H1 (cell line): Measurements from ENCODE around the gene GRIK4. TPM values are rescaled to one million over a fixed set of nuclear protein-coding genes. Genes with fewer than 3 reads are reported as not detected.

Experiments
- BRCA1 ChIP-seq: IDR thresholded peaks from 2 replicates; pipeline ENCODE4 v1.6.1; 2012; ENCODE audit warnings: low read depth, low read length, improper control_type of control experiment
- CHD2 ChIP-seq: IDR thresholded peaks from 2 replicates; pipeline ENCODE4 v1.6.1; 2012; ENCODE audit warnings: low read length, improper control_type of control experiment
- EP300 ChIP-seq, 2 experiments: IDR thresholded peaks; 1 replicate in 1 of 2; 2 replicates in 1 of 2; pipeline ENCODE4 v1.6.1; 2011 to 2012; ENCODE audit warnings: low read depth in 2 of 2, low read length in 2 of 2, mild to moderate bottlenecking in 2 of 2, borderline replicate concordance in 1 of 2, inconsistent platforms in 1 of 2, moderate library complexity in 1 of 2
- FOSL1 ChIP-seq: IDR thresholded peaks from 2 replicates; pipeline ENCODE4 v1.6.1; 2011; ENCODE audit warnings: mild to moderate bottlenecking, low read depth, low read length, moderate library complexity; ENCODE audit not compliant: insufficient read depth
- NRF1 ChIP-seq: IDR thresholded peaks from 2 replicates; pipeline ENCODE4 v1.6.1; 2011; ENCODE audit warnings: mild to moderate bottlenecking, low read depth, low read length, improper control_type of control experiment
- POLR2AphosphoS5 ChIP-seq: IDR thresholded peaks from 2 replicates; pipeline ENCODE4 v1.6.1; 2011; ENCODE audit warnings: low read depth, low read length
- RNF2 ChIP-seq: fragments of 200-900, 300-1000 bp; sonication (generic); IDR thresholded peaks from 2 replicates; pipeline ENCODE4 v1.7.1; 2016; ENCODE audit warnings: borderline replicate concordance, low read depth, mild to moderate bottlenecking, antibody characterized with exemption, low read length; ENCODE audit not compliant: poor library complexity, severe bottlenecking; ENCODE audit errors: missing control alignments
- SP4 ChIP-seq: IDR thresholded peaks from 2 replicates; pipeline ENCODE4 v1.6.1; 2012; ENCODE audit warnings: low read length, inconsistent platforms
- YY1 ChIP-seq: IDR thresholded peaks from 2 replicates; pipeline ENCODE4 v1.6.1; 2011; ENCODE audit warnings: low read depth, mild to moderate bottlenecking, low read length
- polyA plus RNA-seq, 7 experiments: library from polyadenylated mRNA; depleted of rRNA in 3 of 7; stranded (reverse) in 5 of 7; unstranded in 2 of 7; fragments of >200 nt in 5 of 7; fragments of 200-250 nt in 2 of 7; gene quantifications; 1 replicate in 5 of 7; 2 replicates in 1 of 7; 4 replicates in 1 of 7; pipeline versions ENCODE4 v1.2.1 to v1.2.3, GENCODE V29; 2011 to 2013; ENCODE audit warnings: missing spikeins in 2 of 7, mixed read lengths in 2 of 7
- total RNA-seq: library from RNA; stranded (reverse); fragmentation: NEBNext Ultra II Directional; extraction: Animal tissue kit (Norgen Biotek cat#: 25700); gene quantifications from 2 replicates; pipeline ENCODE4 v1.2.1, GENCODE V29; 2021
- TF ChIP-seq, protein P1 (sequence below): fragments of 300-600 bp; sonication (generic); IDR thresholded peaks from 2 replicates; pipeline ENCODE4 v1.7.1; 2012; ENCODE audit warnings: low read length, moderate library complexity, mild to moderate bottlenecking, inconsistent platforms; ENCODE audit not compliant: insufficient replicate concordance

Gene GRIK4
- total and polyA plus RNA-seq, 2 of the 8 experiments (the other 6 are each of a cell fraction or from before 2014, with no cell fraction given) = 1.2 to 2.9 TPM

DNA sequence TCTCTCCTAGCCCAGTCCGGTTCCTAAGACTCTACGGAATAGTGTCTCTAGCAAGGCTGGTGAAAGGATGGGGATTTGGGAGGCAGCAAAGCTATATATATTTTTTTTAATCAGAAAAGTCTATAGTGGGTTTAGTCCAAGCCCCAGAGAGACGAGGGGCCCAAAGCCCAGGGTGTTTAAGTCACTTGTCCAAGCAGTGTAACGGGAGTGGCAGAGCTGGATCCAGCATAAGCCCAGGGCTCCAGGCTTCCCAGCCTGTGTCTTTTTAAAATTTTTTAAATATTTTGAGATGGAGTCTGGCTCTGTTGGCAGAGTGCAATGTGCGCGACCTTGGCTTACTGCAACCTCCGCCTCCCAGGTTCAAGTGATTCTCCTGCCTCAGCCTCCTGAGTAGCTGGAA, 6.8 kb downstream of the GRIK4 start (continued):
- TF ChIP-seq, protein P1, sequence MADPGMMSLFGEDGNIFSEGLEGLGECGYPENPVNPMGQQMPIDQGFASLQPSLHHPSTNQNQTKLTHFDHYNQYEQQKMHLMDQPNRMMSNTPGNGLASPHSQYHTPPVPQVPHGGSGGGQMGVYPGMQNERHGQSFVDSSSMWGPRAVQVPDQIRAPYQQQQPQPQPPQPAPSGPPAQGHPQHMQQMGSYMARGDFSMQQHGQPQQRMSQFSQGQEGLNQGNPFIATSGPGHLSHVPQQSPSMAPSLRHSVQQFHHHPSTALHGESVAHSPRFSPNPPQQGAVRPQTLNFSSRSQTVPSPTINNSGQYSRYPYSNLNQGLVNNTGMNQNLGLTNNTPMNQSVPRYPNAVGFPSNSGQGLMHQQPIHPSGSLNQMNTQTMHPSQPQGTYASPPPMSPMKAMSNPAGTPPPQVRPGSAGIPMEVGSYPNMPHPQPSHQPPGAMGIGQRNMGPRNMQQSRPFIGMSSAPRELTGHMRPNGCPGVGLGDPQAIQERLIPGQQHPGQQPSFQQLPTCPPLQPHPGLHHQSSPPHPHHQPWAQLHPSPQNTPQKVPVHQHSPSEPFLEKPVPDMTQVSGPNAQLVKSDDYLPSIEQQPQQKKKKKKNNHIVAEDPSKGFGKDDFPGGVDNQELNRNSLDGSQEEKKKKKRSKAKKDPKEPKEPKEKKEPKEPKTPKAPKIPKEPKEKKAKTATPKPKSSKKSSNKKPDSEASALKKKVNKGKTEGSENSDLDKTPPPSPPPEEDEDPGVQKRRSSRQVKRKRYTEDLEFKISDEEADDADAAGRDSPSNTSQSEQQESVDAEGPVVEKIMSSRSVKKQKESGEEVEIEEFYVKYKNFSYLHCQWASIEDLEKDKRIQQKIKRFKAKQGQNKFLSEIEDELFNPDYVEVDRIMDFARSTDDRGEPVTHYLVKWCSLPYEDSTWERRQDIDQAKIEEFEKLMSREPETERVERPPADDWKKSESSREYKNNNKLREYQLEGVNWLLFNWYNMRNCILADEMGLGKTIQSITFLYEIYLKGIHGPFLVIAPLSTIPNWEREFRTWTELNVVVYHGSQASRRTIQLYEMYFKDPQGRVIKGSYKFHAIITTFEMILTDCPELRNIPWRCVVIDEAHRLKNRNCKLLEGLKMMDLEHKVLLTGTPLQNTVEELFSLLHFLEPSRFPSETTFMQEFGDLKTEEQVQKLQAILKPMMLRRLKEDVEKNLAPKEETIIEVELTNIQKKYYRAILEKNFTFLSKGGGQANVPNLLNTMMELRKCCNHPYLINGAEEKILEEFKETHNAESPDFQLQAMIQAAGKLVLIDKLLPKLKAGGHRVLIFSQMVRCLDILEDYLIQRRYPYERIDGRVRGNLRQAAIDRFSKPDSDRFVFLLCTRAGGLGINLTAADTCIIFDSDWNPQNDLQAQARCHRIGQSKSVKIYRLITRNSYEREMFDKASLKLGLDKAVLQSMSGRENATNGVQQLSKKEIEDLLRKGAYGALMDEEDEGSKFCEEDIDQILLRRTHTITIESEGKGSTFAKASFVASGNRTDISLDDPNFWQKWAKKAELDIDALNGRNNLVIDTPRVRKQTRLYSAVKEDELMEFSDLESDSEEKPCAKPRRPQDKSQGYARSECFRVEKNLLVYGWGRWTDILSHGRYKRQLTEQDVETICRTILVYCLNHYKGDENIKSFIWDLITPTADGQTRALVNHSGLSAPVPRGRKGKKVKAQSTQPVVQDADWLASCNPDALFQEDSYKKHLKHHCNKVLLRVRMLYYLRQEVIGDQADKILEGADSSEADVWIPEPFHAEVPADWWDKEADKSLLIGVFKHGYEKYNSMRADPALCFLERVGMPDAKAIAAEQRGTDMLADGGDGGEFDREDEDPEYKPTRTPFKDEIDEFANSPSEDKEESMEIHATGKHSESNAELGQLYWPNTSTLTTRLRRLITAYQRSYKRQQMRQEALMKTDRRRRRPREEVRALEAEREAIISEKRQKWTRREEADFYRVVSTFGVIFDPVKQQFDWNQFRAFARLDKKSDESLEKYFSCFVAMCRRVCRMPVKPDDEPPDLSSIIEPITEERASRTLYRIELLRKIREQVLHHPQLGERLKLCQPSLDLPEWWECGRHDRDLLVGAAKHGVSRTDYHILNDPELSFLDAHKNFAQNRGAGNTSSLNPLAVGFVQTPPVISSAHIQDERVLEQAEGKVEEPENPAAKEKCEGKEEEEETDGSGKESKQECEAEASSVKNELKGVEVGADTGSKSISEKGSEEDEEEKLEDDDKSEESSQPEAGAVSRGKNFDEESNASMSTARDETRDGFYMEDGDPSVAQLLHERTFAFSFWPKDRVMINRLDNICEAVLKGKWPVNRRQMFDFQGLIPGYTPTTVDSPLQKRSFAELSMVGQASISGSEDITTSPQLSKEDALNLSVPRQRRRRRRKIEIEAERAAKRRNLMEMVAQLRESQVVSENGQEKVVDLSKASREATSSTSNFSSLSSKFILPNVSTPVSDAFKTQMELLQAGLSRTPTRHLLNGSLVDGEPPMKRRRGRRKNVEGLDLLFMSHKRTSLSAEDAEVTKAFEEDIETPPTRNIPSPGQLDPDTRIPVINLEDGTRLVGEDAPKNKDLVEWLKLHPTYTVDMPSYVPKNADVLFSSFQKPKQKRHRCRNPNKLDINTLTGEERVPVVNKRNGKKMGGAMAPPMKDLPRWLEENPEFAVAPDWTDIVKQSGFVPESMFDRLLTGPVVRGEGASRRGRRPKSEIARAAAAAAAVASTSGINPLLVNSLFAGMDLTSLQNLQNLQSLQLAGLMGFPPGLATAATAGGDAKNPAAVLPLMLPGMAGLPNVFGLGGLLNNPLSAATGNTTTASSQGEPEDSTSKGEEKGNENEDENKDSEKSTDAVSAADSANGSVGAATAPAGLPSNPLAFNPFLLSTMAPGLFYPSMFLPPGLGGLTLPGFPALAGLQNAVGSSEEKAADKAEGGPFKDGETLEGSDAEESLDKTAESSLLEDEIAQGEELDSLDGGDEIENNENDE = no peak
- TF ChIP-seq SP4 (no peak), RNF2 (no peak), NRF1 (no peak), POLR2AphosphoS5 (no peak), EP300 (IDR thresholded peaks at IDR 0.05; ENCODE audit: borderline replicate concordance in 1 of 2, low read depth in 2 of 2, low read length in 2 of 2) (no peak), CHD2 (no peak), YY1 (no peak), BRCA1 (no peak), FOSL1 (no peak)
